GM19397 (cell line): ENCODE measurements around the gene PET100.

ENCODE experiments used
- ATAC-seq: cut with Tn5 transposase; IDR thresholded peaks from one replicate; pipeline ENCODE4 v1.9.1; 2021; ENCODE audit warnings: mild to moderate bottlenecking, moderate library complexity; ENCODE audit not compliant: unreplicated experiment

The PET100 gene

GRCh38 chr19:7611541-7612279 lies 17.9 kb upstream of the PET100 start:
- no peak for ATAC-seq

- ATAC-seq = no peak
Observed at GRCh38 chr19:7612282-7613274, 17.0 kb upstream of the PET100 start.

GRCh38 chr19:7614859-7615741 lies 14.5 kb upstream of the PET100 start:
- no peak for ATAC-seq

DNA sequence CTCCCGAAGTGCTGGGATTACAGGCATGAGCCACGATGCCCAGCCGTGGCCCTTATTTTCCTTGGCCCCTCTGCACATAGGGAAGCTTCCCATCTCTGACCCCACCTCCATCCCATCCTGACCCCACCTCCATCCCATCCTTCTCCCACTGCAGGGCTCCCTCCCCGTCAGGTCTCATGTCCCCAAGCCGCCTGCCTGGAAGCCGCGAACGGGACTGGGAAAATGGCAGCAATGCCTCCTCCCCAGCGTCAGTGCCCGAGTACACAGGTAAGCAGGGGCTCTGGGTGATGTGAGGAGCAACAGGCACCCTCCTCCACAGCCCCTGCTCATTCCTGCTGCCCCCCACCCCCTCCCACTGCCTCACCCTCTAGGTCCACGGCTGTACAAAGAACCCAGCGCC lies 12.4 kb upstream of the PET100 start:
- ATAC-seq = no peak

DNA sequence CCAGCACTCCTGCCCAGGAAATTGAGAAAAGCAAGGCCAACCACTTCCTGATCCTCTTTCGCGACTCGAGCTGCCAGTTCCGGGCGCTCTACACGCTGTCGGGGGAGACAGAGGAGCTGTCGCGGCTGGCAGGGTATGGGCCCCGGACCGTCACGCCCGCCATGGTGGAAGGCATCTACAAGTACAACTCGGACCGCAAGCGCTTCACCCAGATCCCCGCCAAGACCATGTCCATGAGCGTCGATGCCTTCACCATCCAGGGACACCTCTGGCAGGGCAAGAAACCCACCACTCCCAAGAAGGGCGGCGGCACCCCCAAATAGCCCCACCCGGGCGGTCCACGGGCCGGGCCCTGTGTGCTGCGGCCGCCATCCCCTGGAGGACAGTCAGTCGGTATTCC lies 11.9 kb upstream of the PET100 start:
- no peak for ATAC-seq

DNA sequence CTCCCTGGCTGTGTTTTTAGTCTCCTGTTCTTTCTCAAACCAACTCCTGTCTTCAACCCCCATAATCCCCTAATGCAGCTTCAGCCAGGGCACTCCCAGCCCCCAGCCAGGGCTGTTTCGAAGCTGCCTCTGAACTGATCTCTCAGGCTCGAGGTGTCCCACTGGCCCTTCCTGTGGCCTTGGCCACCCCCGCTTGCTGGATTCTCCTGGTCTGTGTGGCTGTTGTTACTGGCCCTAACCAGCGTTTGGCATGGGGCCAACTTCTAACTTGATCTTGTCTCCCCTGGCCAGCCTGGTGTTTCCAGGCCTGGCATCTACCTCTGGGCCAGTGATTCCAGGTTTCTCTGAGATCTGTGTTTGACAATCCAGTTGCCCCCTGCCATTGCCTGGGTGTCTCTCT lies 11.2 kb upstream of the PET100 start:
- ATAC-seq = no peak

DNA sequence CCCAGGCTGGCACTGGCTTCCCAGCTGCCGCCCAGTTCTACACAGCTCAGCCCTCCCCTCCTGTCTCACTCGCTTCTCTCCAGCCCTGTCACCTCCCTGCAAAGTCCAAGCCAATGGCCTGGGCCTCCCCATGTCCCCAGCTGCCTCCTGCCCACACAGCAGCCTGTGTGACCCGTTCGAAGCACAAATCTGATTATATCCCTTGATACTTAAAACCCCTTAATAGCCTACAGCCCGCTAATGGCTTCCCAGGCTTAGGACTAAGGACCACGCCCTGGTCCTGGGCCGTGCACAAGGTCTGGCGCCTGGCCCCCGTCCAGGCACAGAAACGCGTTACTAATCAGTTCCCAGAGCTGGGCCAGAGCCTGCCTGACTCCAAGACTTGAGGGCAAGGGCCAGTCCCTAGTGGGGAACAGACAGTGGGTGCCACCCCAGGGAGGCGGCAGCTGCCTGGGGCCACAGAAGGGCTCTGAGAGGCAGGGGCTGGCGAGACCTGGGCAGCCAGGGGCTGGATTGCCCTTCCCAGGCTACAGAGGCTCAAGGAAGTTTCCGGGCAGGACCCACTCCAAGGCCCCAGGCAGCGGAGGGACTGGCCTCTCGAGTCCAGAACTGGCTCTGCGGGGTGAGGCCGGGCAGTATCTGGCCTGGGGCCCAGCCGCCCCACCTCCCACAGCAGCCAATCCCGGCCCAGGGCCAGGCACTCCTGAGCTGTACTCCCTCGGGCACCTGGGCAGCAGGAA lies 10.7 kb upstream of the PET100 start:
- ATAC-seq = no peak

GRCh38 chr19:7619671-7620441 lies 9.7 kb upstream of the PET100 start:
- no peak for ATAC-seq

DNA sequence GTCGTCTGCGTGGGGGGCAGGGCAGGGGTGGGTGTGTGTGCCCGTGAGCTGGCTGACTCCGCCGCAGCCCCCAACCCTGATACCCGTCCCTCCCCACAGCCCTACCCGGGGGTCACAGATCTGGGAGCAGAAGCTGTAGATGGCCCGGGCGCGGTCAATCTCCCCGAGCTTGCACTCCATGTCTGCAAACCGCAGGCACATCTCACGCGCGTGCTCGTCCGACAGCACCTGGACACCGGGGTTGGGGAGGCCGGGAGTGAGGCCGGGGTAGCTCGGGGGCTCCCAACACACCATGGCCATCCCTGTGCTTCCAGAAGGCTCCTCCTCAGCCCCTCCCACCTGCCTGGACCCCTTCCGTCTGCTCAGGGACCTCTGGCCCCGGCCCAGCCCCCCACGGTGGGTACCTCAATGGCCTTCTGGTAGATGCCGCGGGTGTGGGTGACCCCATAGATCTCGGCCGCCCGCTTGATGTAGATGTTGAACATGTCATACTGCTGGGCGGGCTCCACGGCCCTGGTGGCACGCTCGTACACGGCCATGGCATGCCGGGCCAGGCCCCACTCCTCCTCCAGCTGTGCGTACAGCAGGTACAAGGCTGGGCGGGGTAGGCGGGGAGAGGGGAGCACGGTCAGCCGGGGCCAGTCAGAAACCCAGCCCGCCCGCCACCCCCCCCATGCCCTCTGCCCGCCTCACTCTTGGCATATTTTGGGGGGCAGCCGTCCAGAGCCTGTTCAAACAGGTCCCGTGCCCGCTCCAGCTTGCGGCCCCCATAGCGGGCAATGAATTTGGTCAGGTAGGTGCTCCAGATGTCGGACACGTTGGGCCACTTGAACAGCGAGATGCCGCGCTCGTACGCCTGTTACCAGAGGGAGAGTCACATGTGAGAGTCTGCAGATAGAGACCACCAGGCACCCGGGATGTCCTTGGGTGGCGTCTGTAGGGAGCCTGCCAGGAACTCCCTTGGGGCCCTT lies 8.9 kb upstream of the PET100 start:
- no peak for ATAC-seq

GRCh38 chr19:7622933-7623685 lies 6.5 kb upstream of the PET100 start:
- ATAC-seq = no peak

DNA sequence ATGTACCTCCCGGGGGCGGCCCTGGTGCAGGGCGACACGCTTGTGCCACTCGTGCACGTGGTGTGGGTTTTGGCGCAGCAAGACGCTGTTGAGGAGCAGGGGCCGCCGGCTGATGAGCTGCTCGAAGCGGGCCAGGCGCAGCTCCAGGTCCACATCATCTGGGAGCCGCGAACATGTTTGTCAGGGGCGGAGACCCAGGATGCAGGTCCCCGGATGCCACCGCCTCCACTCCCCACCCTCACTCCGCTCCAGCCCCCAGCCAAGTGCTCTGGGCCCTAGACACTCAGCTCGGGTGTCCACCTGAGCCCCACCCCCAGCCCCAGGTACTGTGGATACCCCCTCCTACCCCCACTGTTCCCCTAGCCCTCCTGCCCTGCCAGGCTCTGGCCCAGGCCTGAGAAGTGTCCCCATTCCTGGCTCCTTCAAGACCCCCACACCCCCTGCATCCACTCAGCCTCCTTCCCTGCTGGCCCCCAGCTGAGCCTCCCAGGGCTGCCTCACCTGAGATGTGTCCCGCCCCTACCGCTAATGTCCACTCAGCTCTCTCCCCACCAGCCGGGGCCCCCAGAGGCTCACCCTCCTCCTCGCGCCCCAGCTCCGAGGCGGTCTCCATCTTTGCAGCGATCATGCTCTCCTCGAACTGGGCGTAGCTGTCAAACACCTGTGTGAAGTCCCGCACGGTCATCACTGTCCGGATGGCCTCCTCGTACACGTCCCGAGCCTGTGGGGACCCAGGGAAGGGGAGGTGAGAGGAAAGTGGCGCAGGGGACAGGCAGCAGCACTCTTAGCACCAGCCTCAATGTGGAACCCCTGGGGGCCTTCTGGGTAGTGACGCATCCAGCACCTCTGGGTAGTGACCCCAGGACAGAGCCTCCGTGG lies 5.6 kb upstream of the PET100 start:
- ATAC-seq = no peak

DNA sequence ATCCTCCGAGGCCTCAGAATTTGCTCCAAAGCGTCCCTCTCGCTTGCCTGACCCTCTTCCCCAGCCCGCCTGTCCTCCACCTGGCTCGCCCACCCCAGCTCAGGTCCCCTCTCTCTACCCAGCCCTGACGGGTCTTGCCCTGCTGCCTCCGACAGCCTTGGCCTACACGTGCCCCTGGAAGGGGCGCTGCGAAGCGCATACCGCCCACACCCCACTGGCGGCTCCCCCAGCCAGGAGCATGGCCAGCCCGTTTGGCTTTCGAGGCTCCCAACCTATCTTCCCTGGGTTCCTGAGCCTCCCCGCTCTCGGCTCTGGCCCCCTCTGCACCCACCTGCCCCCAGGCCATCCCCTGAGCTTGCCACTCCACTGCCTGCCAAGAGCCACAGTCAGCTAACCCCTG lies 4.8 kb upstream of the PET100 start:
- ATAC-seq = no peak

GRCh38 chr19:7625763-7626372 lies 3.7 kb upstream of the PET100 start:
- ATAC-seq = no peak

DNA sequence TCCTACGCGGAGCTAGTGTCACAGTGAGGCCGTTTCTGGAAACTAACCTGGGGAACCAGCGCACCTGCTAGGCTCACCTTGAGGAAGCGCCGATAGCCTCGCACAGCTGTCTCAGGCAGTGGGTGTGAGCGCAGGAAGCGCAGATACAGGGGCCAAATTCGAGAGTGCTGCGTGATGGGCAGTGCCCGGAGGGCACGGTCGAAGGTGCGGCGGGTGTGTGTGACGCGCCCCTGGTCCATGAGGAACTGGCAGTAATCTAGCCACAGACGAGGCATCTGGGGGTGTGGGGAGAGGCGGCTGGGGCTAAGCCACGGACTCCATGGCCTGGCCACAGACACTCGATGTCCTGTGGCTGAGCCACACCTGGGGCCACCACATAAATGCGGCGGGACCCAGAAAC lies 2.4 kb upstream of the PET100 start:
- ATAC-seq = no peak

- no peak for ATAC-seq
Observed at GRCh38 chr19:7628589-7629311, 843 bp upstream of the PET100 start.

DNA sequence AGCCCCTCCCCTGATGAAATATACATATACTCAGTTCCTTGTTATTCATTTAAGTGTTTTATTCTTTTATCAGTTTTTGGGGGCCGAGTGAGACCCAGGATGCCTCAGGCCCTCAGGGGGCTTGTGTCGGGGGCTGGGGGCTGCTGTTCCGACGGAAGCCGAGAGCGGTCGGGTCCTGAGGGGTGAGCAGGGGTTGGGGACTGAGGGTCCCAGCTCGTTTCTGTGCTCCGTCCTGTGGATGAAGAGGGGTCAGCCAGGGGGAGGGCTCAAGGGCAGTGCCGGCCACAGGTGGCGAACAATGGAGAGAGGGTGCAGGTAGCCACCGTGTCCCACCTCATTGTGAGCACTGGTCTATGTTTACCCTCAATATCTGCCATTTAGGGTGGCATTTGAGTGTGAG lies 2.0 kb downstream of the PET100 start:
- no peak for ATAC-seq
